RWPE2 (cell line): ENCODE data around the gene CAMK2B.

ENCODE experiments used
- ATAC-seq: fragments of 200-7000 bp; cut with Tn5 transposase; 3 replicates; pipeline ENCODE4 v1.9.1; 2021; ENCODE audit warnings: low read depth
- DNase-seq: peaks from one replicate; pipeline ENCODE4 v3.0.0-alpha.2; 2020; ENCODE audit warnings: low spot score
- H3K27ac ChIP-seq: fragments of 450-650 bp; 2 replicates; pipeline ENCODE4 v1.5.1; 2017; ENCODE audit warnings: mild to moderate bottlenecking; ENCODE audit not compliant: poor library complexity, severe bottlenecking
- H3K27me3 ChIP-seq: fragments of 250-450 bp; sonication (Bioruptor Pico); 2 replicates; pipeline ENCODE4 v1.5.1; 2021; ENCODE audit warnings: mild to moderate bottlenecking, moderate library complexity; ENCODE audit not compliant: insufficient read depth, poor library complexity, severe bottlenecking
- H3K36me3 ChIP-seq: fragments of 250-450 bp; sonication (Bioruptor Pico); 2 replicates; pipeline ENCODE4 v1.5.1; 2020; ENCODE audit warnings: low read depth, mild to moderate bottlenecking, moderate library complexity
- H3K4me1 ChIP-seq: fragments of 250-450 bp; sonication (Bioruptor Pico); 2 replicates; pipeline ENCODE4 v1.5.1; 2021; ENCODE audit warnings: mild to moderate bottlenecking, moderate library complexity; ENCODE audit not compliant: insufficient read depth, poor library complexity, severe bottlenecking
- H3K4me3 ChIP-seq: fragments of 250-450 bp; sonication (Bioruptor Pico); 2 replicates; pipeline ENCODE4 v1.5.1; 2021; ENCODE audit warnings: mild to moderate bottlenecking, moderate library complexity; ENCODE audit not compliant: severe bottlenecking
- H3K9me3 ChIP-seq: fragments of 250-450 bp; sonication (Bioruptor Pico); 2 replicates; pipeline ENCODE4 v1.5.1; 2021; ENCODE audit warnings: mild to moderate bottlenecking, moderate library complexity; ENCODE audit not compliant: severe bottlenecking
- TF ChIP-seq, protein P1 (sequence below): fragments of 450-650 bp; IDR thresholded peaks from one replicate; pipeline ENCODE4 v1.5.1; 2017; ENCODE audit warnings: mild to moderate bottlenecking, moderate library complexity; ENCODE audit not compliant: poor library complexity, severe bottlenecking

CAMK2B gene

DNA sequence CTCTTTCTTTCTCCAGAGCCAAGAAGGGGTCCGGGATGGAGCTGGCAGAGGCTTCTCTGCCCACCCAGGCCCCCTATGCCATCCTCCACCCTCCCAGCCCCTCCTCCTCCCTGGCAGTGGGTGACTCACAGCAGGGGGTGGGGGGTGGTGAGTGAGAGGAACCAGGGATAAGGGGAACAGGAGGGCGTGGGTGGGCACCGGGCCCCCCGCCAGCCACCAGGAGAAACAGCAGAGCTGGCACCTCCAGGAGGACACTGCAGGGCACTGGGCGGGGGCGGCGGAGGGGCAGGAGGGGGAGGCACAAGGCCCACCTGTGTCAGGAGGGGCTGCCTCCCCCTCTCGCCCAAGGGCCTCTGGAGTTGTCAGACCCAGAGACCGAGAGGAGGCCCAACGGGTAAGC is 56.0 kb downstream of the CAMK2B start:
- no peak for ATAC-seq
- H3K4me1 ChIP-seq = peaks cover 3% of the 10 kb centered on the region
- H3K9me3 ChIP-seq = no peaks in the 10 kb centered on the region
- H3K27me3 ChIP-seq = no peaks in the 10 kb centered on the region
- H3K4me3 ChIP-seq = no peak overlapping the region
- no peaks in the 10 kb centered on the region for H3K36me3 ChIP-seq
- TF ChIP-seq, protein P1, sequence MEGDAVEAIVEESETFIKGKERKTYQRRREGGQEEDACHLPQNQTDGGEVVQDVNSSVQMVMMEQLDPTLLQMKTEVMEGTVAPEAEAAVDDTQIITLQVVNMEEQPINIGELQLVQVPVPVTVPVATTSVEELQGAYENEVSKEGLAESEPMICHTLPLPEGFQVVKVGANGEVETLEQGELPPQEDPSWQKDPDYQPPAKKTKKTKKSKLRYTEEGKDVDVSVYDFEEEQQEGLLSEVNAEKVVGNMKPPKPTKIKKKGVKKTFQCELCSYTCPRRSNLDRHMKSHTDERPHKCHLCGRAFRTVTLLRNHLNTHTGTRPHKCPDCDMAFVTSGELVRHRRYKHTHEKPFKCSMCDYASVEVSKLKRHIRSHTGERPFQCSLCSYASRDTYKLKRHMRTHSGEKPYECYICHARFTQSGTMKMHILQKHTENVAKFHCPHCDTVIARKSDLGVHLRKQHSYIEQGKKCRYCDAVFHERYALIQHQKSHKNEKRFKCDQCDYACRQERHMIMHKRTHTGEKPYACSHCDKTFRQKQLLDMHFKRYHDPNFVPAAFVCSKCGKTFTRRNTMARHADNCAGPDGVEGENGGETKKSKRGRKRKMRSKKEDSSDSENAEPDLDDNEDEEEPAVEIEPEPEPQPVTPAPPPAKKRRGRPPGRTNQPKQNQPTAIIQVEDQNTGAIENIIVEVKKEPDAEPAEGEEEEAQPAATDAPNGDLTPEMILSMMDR = no peak
- no peak overlapping the region for H3K27ac ChIP-seq
- no peak for DNase-seq

DNA sequence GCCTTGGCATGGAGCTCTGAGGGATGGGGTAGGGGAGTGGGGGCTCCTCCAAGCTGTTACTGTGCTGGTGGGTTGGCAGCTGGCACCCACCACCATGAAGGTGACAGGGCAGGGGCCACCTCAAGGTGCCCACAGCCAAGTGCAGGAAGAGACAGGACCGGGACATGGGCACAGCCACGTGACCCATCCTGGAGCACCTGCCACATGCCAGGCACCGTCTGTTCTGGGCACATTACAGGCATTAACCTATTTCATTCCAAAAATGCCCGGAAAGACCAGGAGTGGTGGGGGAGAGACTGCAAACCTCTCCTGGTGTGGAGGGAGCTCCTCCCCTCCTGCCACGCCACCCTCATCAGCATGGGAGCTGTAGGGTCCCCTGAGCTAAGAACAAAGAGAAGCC is 56.7 kb downstream of the CAMK2B start:
- H3K27me3 ChIP-seq = no peaks in the 10 kb centered on the region

DNA sequence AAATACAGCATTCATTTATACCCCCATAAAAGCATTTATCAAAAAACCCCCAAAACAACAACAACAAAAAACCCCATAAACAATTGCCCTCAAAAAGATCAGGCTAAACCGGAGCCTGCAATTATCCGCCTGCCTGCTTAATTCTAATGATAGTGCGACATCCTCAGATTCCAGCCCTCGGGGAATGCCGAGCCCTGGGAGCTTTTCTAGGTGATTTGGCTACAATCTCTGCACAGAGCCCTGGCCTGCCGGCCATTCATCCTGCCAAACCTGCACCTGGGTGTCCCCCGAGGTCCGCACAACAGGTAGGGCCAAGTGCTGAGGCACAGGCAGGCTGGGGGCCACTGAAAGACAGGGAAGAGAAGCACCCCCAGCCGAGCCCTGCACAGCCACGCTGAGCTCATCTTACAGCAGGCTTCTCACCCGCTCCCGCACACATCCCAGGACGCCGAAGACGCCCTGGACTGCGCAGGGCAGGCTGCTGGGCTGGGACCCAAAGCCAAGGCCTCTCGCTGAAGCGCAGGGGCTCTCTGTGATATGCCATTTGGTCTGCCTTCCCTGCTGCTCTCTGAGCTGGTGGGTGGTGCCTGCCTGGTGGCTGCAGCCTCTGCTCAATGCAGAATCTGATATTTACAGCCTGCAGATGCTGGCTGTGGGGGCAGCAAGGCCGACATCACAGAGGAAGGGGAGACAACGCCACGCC is 57.5 kb downstream of the CAMK2B start:
- DNase-seq = no peak
- no peaks in the 10 kb centered on the region for H3K9me3 ChIP-seq
- TF ChIP-seq, protein P1 = no peak
- no peaks in the 10 kb centered on the region for H3K36me3 ChIP-seq
- H3K4me1 ChIP-seq = peaks cover 17% of the 10 kb centered on the region
- H3K27ac ChIP-seq = no peak overlapping the region
- no peak overlapping the region for H3K4me3 ChIP-seq
- H3K27me3 ChIP-seq = no peaks in the 10 kb centered on the region
- no peak for ATAC-seq

More for the DNA sequence above, 56.7 kb downstream of the CAMK2B start:
- ATAC-seq (no peak), DNase-seq (no peak)
- Histone ChIP-seq H3K9me3 (no peaks in the 10 kb centered on the region), H3K4me1 (peaks cover 9% of the 10 kb centered on the region), H3K36me3 (no peaks in the 10 kb centered on the region), H3K27ac (no peak overlapping the region), H3K4me3 (no peak overlapping the region)
- TF ChIP-seq, protein P1 = no peak

DNA sequence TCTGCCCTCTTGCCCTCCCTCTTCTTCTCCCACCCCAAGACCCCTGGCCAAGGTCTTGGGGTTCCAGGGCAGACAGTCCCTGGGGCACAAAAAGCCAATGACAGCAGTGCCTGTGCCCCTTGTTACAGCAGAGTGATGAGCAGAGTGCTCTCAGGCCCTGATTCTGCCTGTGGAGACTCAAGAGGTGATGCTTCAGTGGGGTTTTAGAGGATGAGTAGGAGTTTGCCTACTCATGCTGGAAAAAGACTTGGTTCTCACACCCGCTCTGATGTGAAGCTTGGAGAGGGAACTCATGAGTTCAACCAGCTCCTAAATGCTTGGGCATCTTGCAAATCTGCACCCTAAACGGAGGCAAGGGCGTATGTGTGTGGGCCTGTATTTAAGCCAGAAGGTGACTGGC is 58.2 kb downstream of the CAMK2B start:
- peaks cover 22% of the 10 kb centered on the region for H3K4me1 ChIP-seq

DNA sequence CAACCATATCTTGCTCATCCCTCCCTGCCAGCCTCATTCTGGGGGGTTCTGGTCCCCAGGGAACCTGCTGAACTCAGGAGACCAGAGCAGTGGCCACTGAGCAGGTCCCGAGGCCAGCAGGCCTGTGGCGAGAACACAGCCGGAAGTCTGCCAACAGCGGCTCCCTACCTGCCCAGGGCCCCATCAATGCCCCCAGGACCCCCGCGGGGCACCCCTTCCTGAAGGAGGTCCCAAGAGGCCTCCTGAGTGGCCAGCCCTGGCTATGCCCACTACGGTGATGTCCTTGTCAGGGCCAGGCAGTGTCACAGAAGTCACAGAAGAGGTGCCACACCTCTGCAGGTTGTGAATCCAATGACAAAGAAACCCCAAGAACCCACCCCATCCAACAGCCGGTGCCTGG is 58.9 kb downstream of the CAMK2B start:
- no peak for ATAC-seq
- Histone ChIP-seq H3K9me3 (no peaks in the 10 kb centered on the region), H3K36me3 (no peaks in the 10 kb centered on the region), H3K27ac (no peak overlapping the region), H3K27me3 (no peaks in the 10 kb centered on the region), H3K4me1 (peaks cover 28% of the 10 kb centered on the region), H3K4me3 (no peak overlapping the region)
- no peak for DNase-seq
- TF ChIP-seq, protein P1 = no peak

More for the DNA sequence above, 58.2 kb downstream of the CAMK2B start:
- ATAC-seq (no peak), DNase-seq (no peak)
- Histone ChIP-seq H3K27ac (no peak overlapping the region), H3K36me3 (no peaks in the 10 kb centered on the region), H3K9me3 (no peaks in the 10 kb centered on the region), H3K27me3 (no peaks in the 10 kb centered on the region), H3K4me3 (no peak overlapping the region)
- TF ChIP-seq, protein P1 = no peak
